ENCODE results near the gene CES3.

Gene CES3

GRCh38 chr16:67011274-67011673 lies 50.2 kb downstream of the CES3 start:
- Histone ChIP-seq H3K27me3 (ENCODE audit: insufficient read depth, low read length, poor library complexity, severe bottlenecking) (no peaks in the 10 kb centered on the region), H3K4me3 (ENCODE audit: low read length, poor library complexity, severe bottlenecking) (no peak overlapping the region), H3K36me3 (ENCODE audit: insufficient read depth, low read length) (no peaks in the 10 kb centered on the region), H3K9me2 (replicated peaks; ENCODE audit: low read depth, low read length) (no peaks in the 10 kb centered on the region), H3K79me2 (ENCODE audit: insufficient read depth, low read length) (no peaks in the 10 kb centered on the region), H3K9me3 (ENCODE audit: insufficient read depth, low read depth, low read length) (no peaks in the 10 kb centered on the region), H3K9ac (ENCODE audit: low read depth, low read length, poor library complexity, severe bottlenecking) (no peak overlapping the region), H3F3A (ENCODE audit: low read depth) (no peaks in the 10 kb centered on the region), H3K4me1 (ENCODE audit: insufficient read depth, low read length, poor library complexity, severe bottlenecking) (peaks cover 21% of the 10 kb centered on the region), H3K4me2 (ENCODE audit: low read depth, low read length, poor library complexity, severe bottlenecking) (no peak overlapping the region), H2AFZ (ENCODE audit: low read length) (no peak overlapping the region), H4K20me1 (ENCODE audit: insufficient read depth, low read length, poor library complexity, severe bottlenecking) (no peaks in the 10 kb centered on the region)
- TF ChIP-seq CTCF (conservative IDR thresholded peaks at IDR 0.05; ENCODE audit: low read length), result no peak
- no peak for TF ChIP-seq EZH2phosphoT487 (IDR thresholded peaks at IDR 0.05; ENCODE audit: borderline replicate concordance)

GRCh38 chr16:67013233-67013822 lies 52.3 kb downstream of the CES3 start:
- Histone ChIP-seq H2AFZ (ENCODE audit: low read length) (peak overlapping the region; percentile 87; the same call in 1 of the 2 replicates), H3F3A (ENCODE audit: low read depth) (no peaks in the 10 kb centered on the region), H3K9ac (ENCODE audit: low read depth, low read length, poor library complexity, severe bottlenecking) (peak overlapping the region; percentile 71), H4K20me1 (ENCODE audit: insufficient read depth, low read length, poor library complexity, severe bottlenecking) (no peaks in the 10 kb centered on the region), H3K4me1 (ENCODE audit: insufficient read depth, low read length, poor library complexity, severe bottlenecking) (peaks cover 21% of the 10 kb centered on the region), H3K9me3 (ENCODE audit: insufficient read depth, low read depth, low read length) (no peaks in the 10 kb centered on the region), H3K79me2 (ENCODE audit: insufficient read depth, low read length) (no peaks in the 10 kb centered on the region), H3K36me3 (ENCODE audit: insufficient read depth, low read length) (no peaks in the 10 kb centered on the region), H3K27me3 (ENCODE audit: insufficient read depth, low read length, poor library complexity, severe bottlenecking) (no peaks in the 10 kb centered on the region), H3K9me2 (replicated peaks; ENCODE audit: low read depth, low read length) (no peaks in the 10 kb centered on the region), H3K4me2 (ENCODE audit: low read depth, low read length, poor library complexity, severe bottlenecking) (peak overlapping the region; percentile 79), H3K4me3 (ENCODE audit: low read length, poor library complexity, severe bottlenecking) (peak overlapping the region; percentile 73)
- no peak for TF ChIP-seq EZH2phosphoT487 (IDR thresholded peaks at IDR 0.05; ENCODE audit: borderline replicate concordance)
- TF ChIP-seq CTCF (conservative IDR thresholded peaks at IDR 0.05; ENCODE audit: low read length), result 0 out of 2 replicates have a peak, but pooled peaks have one; percentile 11

- Histone ChIP-seq H2AFZ (ENCODE audit: low read length) (peak overlapping the region; percentile 87), H4K20me1 (ENCODE audit: insufficient read depth, low read length, poor library complexity, severe bottlenecking) (no peaks in the 10 kb centered on the region), H3K79me2 (ENCODE audit: insufficient read depth, low read length) (no peaks in the 10 kb centered on the region), H3K36me3 (ENCODE audit: insufficient read depth, low read length) (no peaks in the 10 kb centered on the region), H3K4me3 (ENCODE audit: low read length, poor library complexity, severe bottlenecking) (peak overlapping the region; percentile 73), H3K27me3 (ENCODE audit: insufficient read depth, low read length, poor library complexity, severe bottlenecking) (no peaks in the 10 kb centered on the region), H3F3A (ENCODE audit: low read depth) (no peaks in the 10 kb centered on the region), H3K9ac (ENCODE audit: low read depth, low read length, poor library complexity, severe bottlenecking) (peak overlapping the region; percentile 71), H3K4me1 (ENCODE audit: insufficient read depth, low read length, poor library complexity, severe bottlenecking) (peaks cover 21% of the 10 kb centered on the region), H3K4me2 (ENCODE audit: low read depth, low read length, poor library complexity, severe bottlenecking) (peak overlapping the region; percentile 79), H3K9me2 (replicated peaks; ENCODE audit: low read depth, low read length) (no peaks in the 10 kb centered on the region), H3K9me3 (ENCODE audit: insufficient read depth, low read depth, low read length) (no peaks in the 10 kb centered on the region)
- TF ChIP-seq CTCF (conservative IDR thresholded peaks at IDR 0.05; ENCODE audit: low read length) (no peak; the same call in 1 of the 2 replicates), EZH2phosphoT487 (IDR thresholded peaks at IDR 0.05; ENCODE audit: borderline replicate concordance) (no peak)
These were observed 53.0 kb downstream of the CES3 start for GRCh38 chr16:67013823-67014633.
